ENCODE results near the gene OR2T34.
A peak's percentile ranks its signal among the peaks of the same experiment; 100 is the strongest.
"Not testable (repeated sequence)": the region's sequence is repeated elsewhere in the genome, so short reads cannot be mapped to it uniquely, and the experiment has no call there.

Gene OR2T34, protein sequence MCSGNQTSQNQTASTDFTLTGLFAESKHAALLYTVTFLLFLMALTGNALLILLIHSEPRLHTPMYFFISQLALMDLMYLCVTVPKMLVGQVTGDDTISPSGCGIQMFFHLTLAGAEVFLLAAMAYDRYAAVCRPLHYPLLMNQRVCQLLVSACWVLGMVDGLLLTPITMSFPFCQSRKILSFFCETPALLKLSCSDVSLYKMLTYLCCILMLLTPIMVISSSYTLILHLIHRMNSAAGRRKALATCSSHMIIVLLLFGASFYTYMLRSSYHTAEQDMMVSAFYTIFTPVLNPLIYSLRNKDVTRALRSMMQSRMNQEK

DNA sequence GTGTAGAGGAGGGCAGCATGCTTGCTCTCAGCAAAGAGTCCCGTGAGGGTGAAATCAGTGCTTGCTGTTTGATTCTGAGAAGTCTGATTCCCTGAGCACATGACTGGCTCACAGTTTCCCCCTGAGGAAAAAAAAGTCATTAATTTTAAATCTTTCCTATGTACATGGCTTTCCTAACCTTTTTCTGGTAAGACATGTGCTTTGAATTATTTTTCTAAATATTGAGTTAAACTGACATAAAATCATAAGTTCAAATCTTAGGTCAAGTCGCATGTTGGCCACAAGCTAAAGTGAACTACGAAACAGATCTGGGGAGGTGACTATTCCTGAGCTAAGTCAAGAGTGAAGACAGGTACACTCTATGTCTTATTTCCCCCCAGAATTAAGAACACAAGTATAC lies at the start of gene OR2T34:
TSS of gene OR2T34 (minus strand) at position 101 of the 400 bp plus-strand sequence. CDS start at position 101, 0 bp downstream.
- DNase-seq (ENCODE audit: low read depth) = not testable (repeated sequence)

DNA sequence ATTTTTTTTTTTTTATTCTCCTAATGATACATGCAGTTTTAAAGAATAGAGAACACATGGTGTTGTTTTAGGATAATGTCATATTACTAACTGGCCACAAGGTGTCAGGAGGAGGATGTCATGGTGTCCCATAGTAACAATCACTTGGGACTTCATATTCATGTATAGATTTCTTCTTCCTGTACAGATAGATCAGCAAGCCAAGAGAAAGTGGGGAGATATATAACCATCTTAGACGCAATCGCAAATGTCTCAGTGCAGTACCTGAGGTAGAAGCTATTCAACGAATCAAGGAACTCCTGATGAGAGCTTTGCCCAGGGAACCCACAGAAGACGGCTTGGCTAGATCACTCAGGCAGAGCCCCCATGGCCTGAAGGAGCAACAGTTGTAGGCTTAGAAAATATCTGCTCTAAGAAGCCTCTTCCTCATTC lies 48.0 kb upstream of the OR2T34 start:
- no peak for DNase-seq (ENCODE audit: low read depth)

- no peak for DNase-seq (ENCODE audit: low read depth)
These were observed 47.2 kb upstream of the OR2T34 start for GRCh38 chr1:248621770-248622169.

DNA sequence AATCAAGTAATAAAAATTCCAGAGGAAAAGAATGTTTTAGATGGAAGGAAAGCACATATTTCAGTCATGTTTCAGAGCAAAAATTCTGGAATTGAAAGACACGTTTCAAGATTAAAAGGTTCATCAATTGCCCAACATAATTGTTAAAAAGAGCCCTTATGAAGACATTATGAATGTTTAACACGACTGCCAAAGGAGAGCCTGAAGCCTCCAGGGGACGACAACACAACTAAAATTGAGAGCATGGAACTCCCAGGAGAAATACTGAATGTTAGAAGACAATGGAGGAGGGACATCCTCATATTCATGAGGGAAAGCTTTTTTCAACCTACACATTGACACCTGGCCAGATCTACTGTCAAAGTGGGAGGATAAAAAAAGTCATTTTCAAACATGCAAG lies 44.3 kb upstream of the OR2T34 start:
- DNase-seq (ENCODE audit: low read depth) = peak; percentile 34

DNA sequence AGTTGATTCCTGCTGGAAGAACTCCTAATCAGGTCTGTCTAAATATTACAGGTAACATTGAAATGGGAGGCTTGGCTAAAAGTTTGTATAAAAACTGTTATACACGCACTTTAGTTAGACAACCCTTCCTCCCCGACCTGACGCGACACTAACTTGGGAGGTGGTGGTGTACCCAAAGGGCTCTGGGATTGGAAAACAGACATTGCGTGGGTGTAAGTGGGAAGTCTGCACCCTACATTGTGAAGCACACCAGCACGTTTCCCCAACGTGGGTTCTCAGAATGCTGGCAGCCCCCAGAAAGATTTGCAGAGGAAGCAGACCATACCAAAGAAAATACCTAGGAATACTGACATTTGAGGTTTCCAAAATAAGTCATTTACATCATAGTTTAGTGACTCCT lies 43.6 kb upstream of the OR2T34 start:
- no peak for DNase-seq (ENCODE audit: low read depth)

DNA sequence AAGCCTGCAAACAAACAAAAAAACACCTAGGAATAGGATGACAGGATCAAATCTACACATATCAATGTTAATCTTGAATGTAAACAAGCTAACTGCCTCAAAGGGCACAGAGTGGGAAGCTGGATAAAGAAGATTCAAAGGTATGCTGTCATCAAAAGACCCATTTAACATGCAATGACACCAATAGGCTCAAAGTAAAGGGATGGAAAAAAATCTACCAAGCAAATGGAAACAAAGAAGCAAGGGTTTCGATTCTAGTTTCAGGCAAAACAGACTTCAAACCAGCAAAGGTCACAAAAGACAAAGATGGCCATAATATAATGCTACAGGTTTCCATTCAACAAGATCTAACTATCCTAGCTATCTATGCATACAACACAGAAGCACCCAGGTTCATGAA lies 39.2 kb upstream of the OR2T34 start:
- no peak for DNase-seq (ENCODE audit: low read depth)

DNA sequence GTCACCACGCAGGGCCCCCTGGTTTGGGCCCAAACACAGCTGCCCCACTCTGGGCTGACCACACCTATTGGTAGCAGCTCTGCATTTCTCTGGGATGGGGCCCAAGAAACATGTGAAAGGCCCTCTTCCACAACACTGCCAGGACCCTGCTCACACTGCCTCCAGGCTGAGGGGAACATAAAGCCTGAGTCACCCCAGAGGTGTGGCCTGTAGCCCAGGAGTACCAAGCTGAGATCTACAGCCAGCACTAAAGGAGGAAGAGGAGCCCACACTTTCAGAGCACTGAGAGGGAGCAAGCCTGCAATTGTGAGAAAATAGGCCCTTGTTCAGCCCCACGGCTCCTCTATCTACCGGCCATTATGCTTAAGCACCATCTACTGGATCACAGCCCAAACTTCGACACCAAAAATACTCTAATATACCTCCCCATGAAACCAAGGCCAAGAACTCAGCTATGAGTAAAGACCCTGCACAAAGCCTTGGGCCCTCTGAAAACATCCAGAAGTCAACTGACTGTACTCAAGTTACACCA lies 37.4 kb upstream of the OR2T34 start:
- DNase-seq (ENCODE audit: low read depth) = no peak

- no peak for DNase-seq (ENCODE audit: low read depth)
These were observed 35.7 kb upstream of the OR2T34 start for GRCh38 chr1:248610301-248610700.

DNA sequence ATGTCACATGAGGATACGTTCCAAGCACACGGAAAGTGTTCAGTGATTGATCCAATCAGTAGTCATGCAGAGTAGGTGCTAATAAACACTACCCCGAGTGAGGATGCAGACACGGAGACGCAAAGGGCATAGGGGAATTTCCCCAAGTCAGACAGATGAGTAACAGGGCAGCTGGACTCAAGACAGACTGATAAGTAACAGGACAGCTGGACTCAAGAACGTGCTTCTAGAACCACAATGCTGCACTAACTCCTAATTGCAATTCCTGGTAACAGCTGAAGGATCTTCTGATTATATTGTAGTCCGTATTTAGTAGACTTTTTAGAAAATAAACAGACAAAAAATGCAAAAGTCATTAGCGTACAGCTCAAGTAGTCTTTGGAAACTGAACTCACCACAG lies 24.8 kb upstream of the OR2T34 start:
- DNase-seq (ENCODE audit: low read depth) = no peak

DNA sequence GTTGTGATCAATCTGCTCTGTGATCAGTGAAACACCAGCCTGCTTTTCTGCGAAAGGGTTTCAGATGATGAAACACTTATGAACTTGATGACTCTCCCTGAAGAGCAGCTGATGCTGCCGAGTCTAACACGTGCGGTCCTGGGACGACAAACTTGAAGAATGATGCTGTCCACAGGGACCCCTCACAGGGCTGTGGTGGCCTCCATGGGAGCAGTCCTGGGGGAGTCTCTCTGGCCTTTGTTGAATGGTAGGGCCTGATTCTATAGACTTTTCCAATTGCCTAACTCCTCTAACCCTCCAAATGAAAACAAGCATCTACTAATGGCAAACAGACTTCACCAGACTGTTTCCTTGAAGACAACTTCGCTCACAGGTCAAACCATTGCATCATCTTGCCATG lies 23.0 kb upstream of the OR2T34 start, which contains the start of gene OR2T10:
TSS of gene OR2T10 (minus strand) at position 112 of the 400 bp plus-strand sequence. CDS start 3,932 bp downstream, outside the sequence.
- DNase-seq (ENCODE audit: low read depth) = no peak

DNA sequence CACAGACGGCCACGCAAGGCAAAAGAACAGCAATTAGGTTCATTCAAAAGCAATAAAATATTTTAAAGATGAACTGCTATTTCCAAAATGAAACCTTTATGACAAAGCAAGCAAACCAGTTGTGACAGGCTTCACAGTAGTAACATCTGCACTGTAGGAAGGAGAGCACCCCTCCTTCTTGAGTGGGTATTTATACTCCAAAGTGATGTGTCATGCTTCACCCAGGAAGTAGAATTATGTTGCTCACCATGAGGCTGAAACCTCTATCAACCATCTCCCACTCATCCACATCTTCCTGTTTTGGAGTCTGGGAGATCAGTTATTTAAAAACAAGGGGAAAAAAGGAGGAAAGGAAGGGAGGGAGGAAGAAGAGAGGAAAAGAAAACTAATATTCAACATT lies 22.1 kb upstream of the OR2T34 start:
- no peak for DNase-seq (ENCODE audit: low read depth)

- DNase-seq (ENCODE audit: low read depth) = no peak
These were observed 18.7 kb upstream of the OR2T34 start for GRCh38 chr1:248593226-248593625.

- no peak for DNase-seq (ENCODE audit: low read depth)
These were observed 18.1 kb upstream of the OR2T34 start for GRCh38 chr1:248592655-248593054.

- DNase-seq (ENCODE audit: low read depth) = no peak
These were observed 15.5 kb upstream of the OR2T34 start for GRCh38 chr1:248590055-248590454.

DNA sequence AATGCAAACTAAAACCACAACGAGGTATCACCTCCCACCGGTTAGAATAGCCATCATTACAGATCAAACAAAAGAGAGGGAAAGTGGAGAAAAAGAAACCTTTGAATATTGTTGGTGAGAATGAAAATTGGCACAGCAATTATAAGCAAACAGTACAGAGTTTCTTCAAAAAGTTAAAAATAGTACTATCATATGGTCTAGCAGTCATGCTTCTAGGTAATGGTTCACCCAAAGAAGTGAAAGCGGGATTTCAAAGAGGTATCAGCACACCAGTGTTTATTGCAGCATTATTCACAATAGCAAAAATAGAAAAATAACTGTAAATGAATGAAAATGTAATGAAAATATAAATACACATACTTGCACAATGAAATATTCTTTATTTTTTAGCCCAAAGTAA lies 14.8 kb upstream of the OR2T34 start:
- no peak for DNase-seq (ENCODE audit: low read depth)

DNA sequence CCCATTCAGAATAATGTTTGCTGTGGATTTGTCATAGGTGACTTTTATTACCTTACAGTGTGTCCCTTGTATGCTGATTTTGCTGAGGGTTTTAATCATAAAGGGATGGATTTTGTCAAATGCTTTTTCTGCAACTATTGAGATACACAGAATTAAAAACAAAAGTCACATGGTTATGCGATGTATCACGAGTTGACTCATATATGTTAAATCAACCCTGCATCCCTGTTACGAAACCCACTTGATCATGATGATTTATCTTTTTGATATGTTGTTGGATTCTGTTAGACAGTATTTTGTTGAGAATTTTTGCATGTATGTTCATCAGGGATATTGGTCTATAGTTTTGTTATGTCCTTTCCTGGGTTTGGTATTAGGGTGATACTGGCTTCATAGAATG lies 10.7 kb upstream of the OR2T34 start:
- DNase-seq (ENCODE audit: low read depth) = no peak

GRCh38 chr1:248576260-248576980 lies 1.9 kb upstream of the OR2T34 start:
- no peak for DNase-seq (ENCODE audit: low read depth)

GRCh38 chr1:248573856-248574255 lies 701 bp downstream of the OR2T34 start:
- DNase-seq (ENCODE audit: low read depth) = not testable (repeated sequence)

DNA sequence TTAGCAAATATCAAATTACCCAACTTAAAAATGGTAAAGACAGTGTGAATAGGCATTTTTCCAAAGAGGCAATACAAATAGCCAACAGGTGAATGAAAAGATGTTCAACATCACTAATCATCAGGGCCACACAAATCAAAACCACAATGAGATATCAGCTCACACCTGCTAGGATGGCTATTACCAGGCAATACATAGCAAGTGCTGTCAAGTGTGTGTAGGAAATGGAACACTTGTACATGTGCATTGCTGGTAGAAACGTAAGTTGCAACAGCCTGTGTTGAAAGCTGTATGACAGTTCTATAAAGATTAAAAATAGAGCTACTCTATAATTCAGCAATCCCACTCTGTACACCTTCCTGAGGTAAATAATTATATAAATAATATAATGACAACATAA lies 2.5 kb downstream of the OR2T34 start:
- DNase-seq (ENCODE audit: low read depth) = not testable (repeated sequence)

DNA sequence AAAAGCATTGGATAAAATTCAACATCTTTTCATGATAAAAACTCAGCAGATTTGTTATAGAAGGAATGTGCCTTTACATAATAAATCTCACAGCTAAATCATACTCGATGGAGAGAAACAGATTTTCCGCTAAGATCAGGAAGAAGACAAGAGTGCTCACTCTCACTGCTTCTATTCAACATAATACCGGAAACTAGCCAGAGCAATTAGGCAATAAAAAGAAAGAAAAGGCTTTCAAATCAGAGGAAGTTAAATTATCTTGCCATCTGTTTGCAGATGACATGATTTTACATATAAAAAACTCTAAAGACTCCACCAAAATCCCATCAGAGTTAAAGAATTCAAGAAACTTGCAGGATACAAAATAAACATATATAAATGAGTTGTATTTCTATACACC lies 3.7 kb downstream of the OR2T34 start:
- DNase-seq (ENCODE audit: low read depth) = not testable (repeated sequence)

- not testable (repeated sequence) for DNase-seq (ENCODE audit: low read depth)
These were observed 5.5 kb downstream of the OR2T34 start for GRCh38 chr1:248569049-248569448.

DNA sequence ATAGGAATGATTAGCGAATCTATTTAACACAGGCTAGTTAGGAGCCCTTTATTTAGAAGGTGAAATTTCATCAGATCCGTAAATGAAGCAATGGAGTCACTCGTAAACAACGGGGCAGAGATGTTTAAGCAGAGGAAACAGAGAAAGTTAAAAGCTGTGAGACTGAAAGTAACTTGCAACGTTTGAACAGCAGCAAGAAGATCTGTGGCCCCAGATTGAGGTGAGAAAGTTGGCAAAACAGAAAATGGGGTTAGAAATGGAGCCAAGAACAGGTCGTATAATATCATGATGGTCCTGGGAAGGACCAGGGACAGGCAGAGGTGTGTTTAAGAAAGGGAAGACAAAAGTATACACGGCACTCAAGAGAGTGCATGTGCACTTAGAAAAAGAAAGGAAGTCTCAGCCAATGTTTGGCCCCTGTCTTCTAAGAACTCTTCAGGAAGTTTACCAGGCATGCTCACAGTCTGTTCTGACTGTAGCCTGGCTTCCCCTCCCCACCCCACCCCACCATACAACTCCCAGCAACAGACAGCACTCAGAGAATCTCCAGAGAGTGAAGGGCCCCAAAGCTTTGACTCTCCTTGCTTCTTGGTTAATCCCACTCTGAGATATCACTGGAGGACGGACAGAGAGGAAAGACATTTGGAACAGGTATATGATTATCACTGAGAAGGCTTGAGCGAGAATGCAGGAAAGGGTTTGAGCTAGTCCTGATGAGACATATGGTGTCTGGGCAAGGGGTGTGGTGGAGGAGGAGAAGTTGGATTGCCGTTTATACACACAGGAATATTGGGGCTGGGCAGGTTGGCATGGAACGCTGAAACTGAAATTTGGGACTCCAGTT lies 8.8 kb downstream of the OR2T34 start:
- DNase-seq (ENCODE audit: low read depth) = not testable (repeated sequence)

Measured in stimulated activated CD8-positive, alpha-beta memory T cell treated with anti-CD3 and anti-CD28 coated beads, Interleukin-15, amount 100 ng/mL, for 1 hour (primary cell).